Colonic mucosa (tissue), 4 donors: ENCODE measurements around the gene UNC80. TPM values are rescaled to one million over a fixed set of nuclear protein-coding genes. Genes with fewer than 3 reads are reported as not detected.

Experiments
- DNase-seq: peaks from one replicate; pipeline ENCODE4 v3.0.0-alpha.2; 2020
- H3K27ac ChIP-seq: fragments of 200-600 bp; one replicate; pipeline ENCODE4 v1.8.0; 2021
- H3K27me3 ChIP-seq: fragments of 200-600 bp; one replicate; pipeline ENCODE4 v1.8.0; 2021
- H3K36me3 ChIP-seq: fragments of 200-600 bp; one replicate; pipeline ENCODE4 v1.8.0; 2021
- H3K4me1 ChIP-seq: fragments of 200-600 bp; one replicate; pipeline ENCODE4 v1.8.0; 2021; ENCODE audit warnings: mild to moderate bottlenecking
- H3K4me3 ChIP-seq: fragments of 200-600 bp; one replicate; pipeline ENCODE4 v1.8.0; 2021
- H3K9ac ChIP-seq, 2 donors: one replicate each; pipeline ENCODE4 v1.7.0; 2013; ENCODE audit warnings: control low read depth in 2 of 2, low read depth in 2 of 2, low read length in 2 of 2
- H3K9me3 ChIP-seq: fragments of 200-600 bp; one replicate; pipeline ENCODE4 v1.8.0; 2021
- CTCF ChIP-seq: fragments of 200-600 bp; IDR thresholded peaks from one replicate; pipeline ENCODE4 v1.8.0; 2022; ENCODE audit warnings: antibody characterized with exemption, mild to moderate bottlenecking
- intact Hi-C: fragments of 100-400 bp; cut with DNase I; formaldehyde crosslinking; loops from one replicate; pipeline ENCODE4 v1.14.1; 2022
- total RNA-seq, 2 donors: library from RNA; stranded (reverse); fragmentation: NEBNext Ultra II Directional in 1 of 2; extraction: Animal tissue kit (Norgen Biotek cat#: 25700) in 1 of 2; gene quantifications; one replicate each; pipeline ENCODE4 v1.2.1, GENCODE V29; 2021
- donor health status: healthy.
- donor health status: DM: no; HTN: no; CAD: no.
- donor health status: DM: no; HTN: no; CAD: no.

Gene UNC80
- total RNA-seq, 2 donors from 2014 or later, result 0.16 TPM; not detected in 1

DNA sequence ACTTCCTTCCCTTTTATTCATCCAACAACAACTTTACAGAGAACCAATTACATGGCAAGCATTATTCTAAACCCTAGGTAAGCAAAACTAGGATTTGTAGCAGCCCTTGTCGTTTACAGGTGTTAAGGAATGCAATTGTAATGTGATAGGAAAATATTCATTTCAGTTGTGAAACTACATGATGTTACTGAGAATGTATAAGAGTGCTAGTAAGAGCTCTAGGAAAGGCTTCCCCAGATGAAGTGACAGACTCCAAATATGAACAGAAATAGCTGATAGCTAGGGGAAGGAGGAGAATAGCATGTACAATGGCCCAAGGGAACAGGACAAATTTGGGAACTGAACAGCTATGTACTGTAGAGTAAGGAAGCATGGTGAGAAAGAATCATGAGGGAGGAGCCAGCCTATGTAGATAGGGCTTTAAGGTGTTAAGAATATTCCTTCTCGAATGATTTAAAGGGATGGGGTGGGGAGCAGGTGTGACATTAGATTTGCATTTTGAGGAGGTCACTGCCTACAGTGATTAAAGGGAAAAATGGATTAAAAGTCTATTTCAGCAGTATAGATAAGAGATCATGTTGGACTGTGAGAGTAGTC is 262.6 kb downstream of the UNC80 start:
- no peak for TF ChIP-seq CTCF
- H3K36me3 ChIP-seq, result no peaks in the 10 kb centered on the region
- no peak overlapping the region for H3K27ac ChIP-seq
- no peaks in the 10 kb centered on the region for H3K9me3 ChIP-seq
- H3K9ac ChIP-seq, result no peak overlapping the region
- H3K4me1 ChIP-seq, result no peaks in the 10 kb centered on the region
- no peak for DNase-seq
- no peaks in the 10 kb centered on the region for H3K27me3 ChIP-seq
- no peak overlapping the region for H3K4me3 ChIP-seq
- intact Hi-C loops, result no loop called here

- H3K36me3 ChIP-seq, result no peaks in the 10 kb centered on the region
These were observed 264.0 kb downstream of the UNC80 start for GRCh38 chr2:210035679-210036078.

DNA sequence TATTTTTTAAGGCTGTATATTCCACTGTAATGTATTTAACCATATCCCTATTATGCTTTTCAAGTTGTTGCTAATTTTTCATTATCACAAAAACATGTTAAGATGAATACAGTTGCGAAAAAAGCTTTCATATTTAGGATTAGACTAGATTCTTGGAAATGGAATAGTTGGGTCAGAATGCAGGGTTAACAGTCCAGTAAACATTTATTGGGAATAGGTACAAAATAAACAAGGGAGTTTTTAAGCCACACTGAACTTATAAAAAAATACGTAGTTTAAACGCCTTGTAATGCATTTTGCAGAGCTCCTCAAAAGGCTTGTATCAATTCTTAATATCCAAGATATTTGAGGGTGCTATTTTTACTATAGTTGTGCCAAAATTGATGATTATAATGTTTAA is 266.4 kb downstream of the UNC80 start:
- Histone ChIP-seq H3K4me1 (no peaks in the 10 kb centered on the region), H3K27me3 (no peaks in the 10 kb centered on the region), H3K4me3 (no peak overlapping the region), H3K9me3 (no peaks in the 10 kb centered on the region), H3K9ac (no peak overlapping the region), H3K36me3 (no peaks in the 10 kb centered on the region), H3K27ac (no peak overlapping the region)
- intact Hi-C loops, result no loop called here
- no peak for TF ChIP-seq CTCF
- DNase-seq, result no peak

More at GRCh38 chr2:210035679-210036078, 264.0 kb downstream of the UNC80 start:
- DNase-seq, result no peak
- no peak overlapping the region for H3K4me3 ChIP-seq
- H3K9ac ChIP-seq, result no peak overlapping the region
- no peak overlapping the region for H3K27ac ChIP-seq
- no peaks in the 10 kb centered on the region for H3K27me3 ChIP-seq
- intact Hi-C loops, result no loop called here
- H3K4me1 ChIP-seq, result no peaks in the 10 kb centered on the region
- H3K9me3 ChIP-seq, result no peaks in the 10 kb centered on the region
- no peak for TF ChIP-seq CTCF

- H3K36me3 ChIP-seq, result no peaks in the 10 kb centered on the region
- H3K4me1 ChIP-seq, result no peaks in the 10 kb centered on the region
- no peaks in the 10 kb centered on the region for H3K9me3 ChIP-seq
- H3K27ac ChIP-seq, result no peak overlapping the region
- DNase-seq, result no peak
- intact Hi-C loops, result no loop called here
- no peak for TF ChIP-seq CTCF
- H3K9ac ChIP-seq, result no peak overlapping the region
- H3K4me3 ChIP-seq, result no peak overlapping the region
- H3K27me3 ChIP-seq, result no peaks in the 10 kb centered on the region
These were observed 275.3 kb downstream of the UNC80 start for GRCh38 chr2:210046851-210047500.

Other genes starting within 250 kb of the UNC80 start
- 10 to 100 TPM; 47.5 to 71.6 TPM for gene RPE, start 230.8 kb downstream of the UNC80 start, total RNA-seq